ENCODE measurements around the gene RAB4B.
"Not testable (repeated sequence)": the region's sequence is repeated elsewhere in the genome, so short reads cannot be mapped to it uniquely, and the experiment has no call there.

Gene RAB4B

GRCh38 chr19:40825460-40826095 is 47.5 kb downstream of the RAB4B start:
- DNase-seq, result not testable (repeated sequence)

- not testable (repeated sequence) for DNase-seq
Observed at GRCh38 chr19:40826312-40826698, 48.3 kb downstream of the RAB4B start.

- not testable (repeated sequence) for DNase-seq
Observed at GRCh38 chr19:40826699-40827385, 48.8 kb downstream of the RAB4B start.

DNA sequence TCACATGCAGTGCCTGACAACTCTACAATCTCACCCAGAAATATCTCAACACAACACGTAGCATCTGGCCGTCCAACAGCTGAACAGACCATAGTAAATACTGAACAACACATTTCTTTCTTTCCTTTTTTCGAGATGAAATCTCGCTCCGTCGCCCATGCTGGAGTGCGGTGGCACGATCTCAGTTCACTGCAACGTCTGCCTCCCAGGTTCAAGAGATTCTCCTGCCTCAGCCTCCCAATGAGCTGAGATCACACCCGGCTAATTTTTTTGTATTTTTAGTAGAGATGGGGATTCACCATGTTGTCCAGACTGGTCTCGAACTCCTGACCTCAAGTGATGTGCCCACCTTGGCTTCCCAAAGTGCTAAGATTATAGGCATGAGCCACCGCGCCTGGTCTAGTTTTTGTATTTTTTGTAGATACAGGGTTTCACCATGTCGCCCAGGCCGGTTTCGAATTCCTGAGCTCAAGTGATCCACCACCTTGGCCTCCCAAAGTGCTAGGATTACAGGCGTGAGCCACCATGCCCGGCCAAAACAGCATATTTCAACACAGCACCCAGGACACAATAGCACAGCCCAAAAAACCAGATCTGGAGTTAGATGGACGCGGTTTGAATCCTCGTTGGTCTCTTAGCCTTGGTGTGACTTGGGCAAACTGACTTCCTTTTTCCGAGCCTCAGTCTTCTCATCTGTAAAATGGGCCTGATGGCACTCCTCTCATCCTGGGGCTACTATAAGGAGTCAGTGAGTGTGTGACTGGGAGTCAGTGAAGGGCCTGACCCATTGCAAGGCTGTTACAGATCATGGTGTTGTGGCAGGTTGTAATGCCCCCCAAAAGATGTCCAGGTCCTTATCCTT is 49.6 kb downstream of the RAB4B start:
- DNase-seq, result no peak

- no peak for DNase-seq
Observed at GRCh38 chr19:40829205-40829604, 51.2 kb downstream of the RAB4B start.

DNA sequence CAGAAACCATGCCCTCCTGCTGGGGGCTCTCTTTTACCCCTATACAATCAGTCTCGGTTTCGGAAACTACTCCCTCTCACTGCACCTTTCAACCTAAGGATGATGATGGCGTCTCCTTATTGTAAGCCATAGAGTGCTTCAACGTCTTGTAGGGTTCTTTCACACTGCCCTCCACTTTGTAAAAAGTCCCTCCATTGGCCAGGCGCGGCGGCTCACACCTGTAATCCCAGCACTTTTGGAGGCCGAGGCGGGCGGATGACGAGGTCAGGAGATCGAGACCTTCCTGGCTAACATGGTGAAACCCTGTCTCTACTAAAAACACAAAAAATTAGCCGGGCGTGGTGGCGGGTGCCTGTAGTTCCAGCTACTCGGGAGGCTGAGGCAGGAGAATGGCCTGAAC is 52.7 kb downstream of the RAB4B start:
- not testable (repeated sequence) for DNase-seq

GRCh38 chr19:40831502-40832430 is 53.7 kb downstream of the RAB4B start:
- no peak for DNase-seq

- not testable (repeated sequence) for DNase-seq
Observed at GRCh38 chr19:40832431-40832790, 54.4 kb downstream of the RAB4B start.

DNA sequence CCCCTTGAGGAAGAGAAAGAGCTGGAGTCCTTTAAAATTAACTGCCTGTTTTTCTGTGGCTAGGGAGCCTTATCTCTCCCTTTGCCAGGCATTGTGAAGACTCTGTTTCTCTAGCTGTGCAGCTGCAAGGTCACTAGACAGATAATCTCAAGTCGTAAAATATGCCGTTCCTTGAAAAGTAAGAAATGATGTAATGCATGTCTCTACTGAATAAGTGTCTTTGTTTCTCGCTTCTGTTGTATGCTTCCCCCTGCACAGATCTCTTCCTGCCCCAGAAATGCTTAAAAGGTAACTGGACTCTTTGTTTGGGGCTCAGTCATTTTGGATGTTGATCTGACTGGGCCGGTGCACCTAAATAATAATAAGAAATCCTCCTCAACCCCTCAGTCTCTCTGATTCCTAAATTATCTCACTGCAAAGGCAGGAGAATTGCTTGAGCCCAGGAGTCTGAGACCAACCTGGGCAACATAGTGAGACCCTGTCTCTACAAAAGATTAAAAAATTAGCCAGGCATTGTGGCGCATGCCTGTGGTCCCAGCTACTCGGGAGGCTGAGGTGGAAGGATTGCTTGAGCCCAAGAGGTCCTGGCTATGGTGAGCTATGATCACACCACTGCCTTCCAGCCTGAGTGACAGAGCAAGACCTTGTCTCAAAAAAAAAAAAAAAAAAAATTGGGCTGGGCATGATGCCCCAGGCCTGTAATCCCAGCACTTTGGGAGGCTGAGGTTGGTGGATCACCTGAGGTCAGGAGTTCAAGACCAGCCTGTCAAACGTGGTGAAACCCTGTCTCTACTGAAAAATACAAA is 55.9 kb downstream of the RAB4B start:
- DNase-seq, result not testable (repeated sequence)

DNA sequence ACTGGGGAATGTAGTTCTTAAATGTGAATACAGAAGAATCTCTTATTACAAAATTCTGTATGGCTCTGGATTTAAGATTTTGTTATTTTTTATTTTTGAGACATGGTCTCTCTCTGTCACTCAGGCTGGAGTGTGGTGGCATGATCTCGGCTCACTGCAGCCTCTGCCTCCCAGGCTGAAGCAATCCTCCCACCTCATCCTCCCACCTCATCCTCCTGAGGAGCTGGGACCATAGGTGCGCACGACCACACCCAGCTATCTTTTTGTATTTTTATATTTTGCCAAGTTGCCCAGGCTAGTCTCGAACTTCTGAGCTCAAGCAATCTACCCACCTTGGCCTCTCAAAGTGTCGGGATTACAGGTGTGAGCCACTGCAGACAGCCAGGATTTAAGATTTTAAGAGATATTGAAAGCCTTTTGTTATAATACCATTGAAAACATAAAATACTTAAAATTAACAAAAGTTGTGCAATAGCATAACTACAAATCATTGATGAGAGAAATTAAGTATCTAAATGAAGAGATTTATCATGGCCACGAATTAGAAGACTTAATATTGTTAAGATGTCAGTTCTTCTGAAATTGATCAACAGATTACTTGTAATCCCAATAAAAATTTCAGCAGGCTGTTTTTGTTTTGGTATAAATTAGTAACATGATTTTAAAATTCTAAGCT is 58.8 kb downstream of the RAB4B start:
- DNase-seq, result no peak

GRCh38 chr19:40838477-40838876 is 60.4 kb downstream of the RAB4B start:
- not testable (repeated sequence) for DNase-seq

GRCh38 chr19:40842012-40842411 is 64.0 kb downstream of the RAB4B start:
- DNase-seq, result not testable (repeated sequence)

- not testable (repeated sequence) for DNase-seq
Observed at GRCh38 chr19:40842997-40843652, 65.1 kb downstream of the RAB4B start.

GRCh38 chr19:40843653-40844052 is 65.6 kb downstream of the RAB4B start:
- DNase-seq, result not testable (repeated sequence)

Measured in NCI-H187 treated with DMSO at 0.1 percent for 48 hours (cell line).